Body of pancreas (tissue), 4 donors: ENCODE data around the gene TNIK. TPM values are rescaled to one million over a fixed set of nuclear protein-coding genes. Genes with fewer than 3 reads are reported as not detected.
"Not testable (repeated sequence)": the region's sequence is repeated elsewhere in the genome, so short reads cannot be mapped to it uniquely, and the experiment has no call there.

ENCODE experiments used
- ATAC-seq: fragments of 150-250 bp; one replicate; pipeline ENCODE4 v1.9.1; 2016
- DNase-seq, 4 donors: peaks; one replicate each; pipeline ENCODE4 v3.0.0-alpha.2; 2019
- H3K27ac ChIP-seq, 4 donors: fragments of 200-600 bp; sonication (generic); 1 replicate in 3 of 4; 2 replicates in 1 of 4; pipeline versions ENCODE4 v1.5.1 to v1.6.1; 2016 to 2019; ENCODE audit warnings: mild to moderate bottlenecking in 1 of 4, mixed read lengths in 1 of 4, moderate library complexity in 1 of 4
- H3K27me3 ChIP-seq, 2 donors: fragments of 200-600 bp; sonication (generic); one replicate each; pipeline ENCODE4 v1.6.0; 2016; ENCODE audit warnings: mild to moderate bottlenecking in 1 of 2
- H3K36me3 ChIP-seq, 2 donors: fragments of 200-600 bp; sonication (generic); replicated peaks in 1 of 2; 2 replicates each; pipeline ENCODE4 v1.5.1; 2016; ENCODE audit warnings: low read depth in 2 of 2; ENCODE audit not compliant: insufficient read depth in 1 of 2
- H3K4me1 ChIP-seq: fragments of 200-600 bp; sonication (generic); one replicate; pipeline ENCODE4 v1.6.0; 2016
- H3K4me3 ChIP-seq, 2 donors: fragments of 200-600 bp; sonication (generic); 1 replicate in 1 of 2; 2 replicates in 1 of 2; pipeline ENCODE4 v1.5.1; 2016 to 2019
- H3K9me3 ChIP-seq, 3 donors: fragments of 200-600 bp; sonication (generic); 1 replicate in 2 of 3; 2 replicates in 1 of 3; pipeline ENCODE4 v1.5.1; 2016
- CTCF ChIP-seq, 7 experiments: fragments of 450-650 bp in 4 of 7; fragments of 200-600 bp in 3 of 7; sonication (generic) in 3 of 7; IDR thresholded peaks; one replicate each; pipeline ENCODE4 v1.5.1; 2016 to 2019; ENCODE audit warnings: antibody characterized with exemption in 7 of 7
- POLR2A ChIP-seq, 3 donors: fragments of 450-650 bp; IDR thresholded peaks; one replicate each; pipeline ENCODE4 v1.6.1; 2016; ENCODE audit warnings: antibody characterized with exemption in 3 of 3, mild to moderate bottlenecking in 2 of 3
- WGBS, 2 donors: methylation state at CpG; one replicate each; pipeline ENCODE4 v1.1.5; 2017; 5-methylcytosine and 5-hydroxymethylcytosine counted together
- intact Hi-C: fragments of 100-400 bp; cut with DNase I; formaldehyde crosslinking; loops from one replicate; pipeline ENCODE4 v1.15.1; 2023
- total RNA-seq, 2 donors: library from RNA; depleted of rRNA; stranded (reverse); fragments of >200 nt; gene quantifications; one replicate each; pipeline ENCODE4 v1.1.0, GENCODE V29; 2016

TNIK gene
- total RNA-seq, 2 donors from 2014 or later, result 7.6 to 9.6 TPM

GRCh38 chr3:171245796-171246765 is 214.1 kb downstream of the TNIK start:
- no peaks in the 10 kb centered on the region for H3K27me3 ChIP-seq
- no peaks in the 10 kb centered on the region for H3K9me3 ChIP-seq
- H3K36me3 ChIP-seq, result no peaks in the 10 kb centered on the region
- DNase-seq, result no peak
- H3K4me1 ChIP-seq, result no peaks in the 10 kb centered on the region
- no peak for ATAC-seq
- H3K27ac ChIP-seq, result no peak overlapping the region
- 71 to 80% methylated on average over 4 of the region's 4 CpGs for WGBS, 2 donors
- TF ChIP-seq POLR2A (IDR thresholded peaks at IDR 0.05) (no peak), CTCF (IDR thresholded peaks at IDR 0.05) (no peak)
- intact Hi-C loops, result no loop called here
- no peak overlapping the region for H3K4me3 ChIP-seq

GRCh38 chr3:171242951-171243350 is 217.3 kb downstream of the TNIK start:
- DNase-seq (no peak), ATAC-seq (no peak)
- WGBS, 2 donors, result 27 to 49% methylated on average over 2 of the region's 2 CpGs
- Histone ChIP-seq H3K4me3 (no peak overlapping the region), H3K4me1 (no peaks in the 10 kb centered on the region), H3K36me3 (no peaks in the 10 kb centered on the region), H3K27me3 (no peaks in the 10 kb centered on the region), H3K27ac (no peak overlapping the region), H3K9me3 (no peaks in the 10 kb centered on the region)
- intact Hi-C loops, result no loop called here
- TF ChIP-seq POLR2A (IDR thresholded peaks at IDR 0.05) (no peak), CTCF (IDR thresholded peaks at IDR 0.05) (no peak)

- intact Hi-C loops, result no loop called here
- no peaks in the 10 kb centered on the region for H3K27me3 ChIP-seq
- H3K9me3 ChIP-seq, result no peaks in the 10 kb centered on the region
- 78 to 90% methylated on average over 2 of the region's 2 CpGs for WGBS, 2 donors
- no peak for ATAC-seq
- no peak for DNase-seq
- no peaks in the 10 kb centered on the region for H3K4me1 ChIP-seq
- no peak for TF ChIP-seq POLR2A (IDR thresholded peaks at IDR 0.05)
- TF ChIP-seq CTCF (IDR thresholded peaks at IDR 0.05), result no peak
- H3K4me3 ChIP-seq, result no peak overlapping the region
- H3K36me3 ChIP-seq, result no peaks in the 10 kb centered on the region
- no peak overlapping the region for H3K27ac ChIP-seq
Observed at GRCh38 chr3:171242170-171242569, 218.0 kb downstream of the TNIK start.

- ATAC-seq, H3K9me3 ChIP-seq, H3K4me3 ChIP-seq, H3K27me3 ChIP-seq, H3K36me3 ChIP-seq, H3K27ac ChIP-seq, H3K4me1 ChIP-seq, DNase-seq, intact Hi-C loops: not testable (repeated sequence)
- 82 to 85% methylated on average over 2 of the region's 2 CpGs for WGBS, 2 donors
Observed at GRCh38 chr3:171241655-171242054, 218.6 kb downstream of the TNIK start.

- no peak overlapping the region for H3K27ac ChIP-seq
- no peaks in the 10 kb centered on the region for H3K9me3 ChIP-seq
- no peaks in the 10 kb centered on the region for H3K4me1 ChIP-seq
- ATAC-seq (no peak), DNase-seq (no peak)
- no peak for TF ChIP-seq CTCF (IDR thresholded peaks at IDR 0.05)
- TF ChIP-seq POLR2A (IDR thresholded peaks at IDR 0.05), result no peak
- H3K36me3 ChIP-seq, result no peaks in the 10 kb centered on the region
- H3K27me3 ChIP-seq, result no peaks in the 10 kb centered on the region
- WGBS, 2 donors, result 76 to 93% methylated on average over 3 of the region's 3 CpGs
- H3K4me3 ChIP-seq, result no peak overlapping the region
- intact Hi-C loops, result no loop called here
Observed at GRCh38 chr3:171240504-171240835, 219.7 kb downstream of the TNIK start.
